Fibroblast of peridontal ligament (primary cell): ENCODE measurements around the gene OAF.
"Not testable (repeated sequence)": the region's sequence is repeated elsewhere in the genome, so short reads cannot be mapped to it uniquely, and the experiment has no call there.

Experiments
- DNase-seq: peaks from one replicate; pipeline ENCODE4 v3.0.0-alpha.2; 2010; ENCODE audit errors: extremely low read depth

Gene OAF

DNA sequence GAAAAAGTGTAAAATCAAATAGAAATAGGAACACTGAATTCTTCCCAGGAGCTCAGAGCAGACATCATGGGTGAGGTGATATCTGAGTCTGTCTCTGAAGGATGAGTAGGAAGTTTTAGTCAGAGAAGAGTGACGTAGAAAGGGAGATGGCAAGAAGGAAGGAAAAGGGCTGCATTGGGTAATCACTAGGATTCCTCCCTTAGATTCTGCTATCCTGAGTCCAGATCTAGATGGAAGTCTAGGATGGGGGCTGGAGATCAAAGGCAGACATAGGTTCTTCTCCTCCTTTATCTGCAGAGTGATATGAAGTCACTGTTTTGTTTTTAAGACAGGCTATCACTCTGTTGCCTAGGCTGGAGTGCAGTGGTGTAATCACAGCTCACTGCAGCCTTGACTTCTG is 59.6 kb downstream of the OAF start:
- DNase-seq, result no peak

DNA sequence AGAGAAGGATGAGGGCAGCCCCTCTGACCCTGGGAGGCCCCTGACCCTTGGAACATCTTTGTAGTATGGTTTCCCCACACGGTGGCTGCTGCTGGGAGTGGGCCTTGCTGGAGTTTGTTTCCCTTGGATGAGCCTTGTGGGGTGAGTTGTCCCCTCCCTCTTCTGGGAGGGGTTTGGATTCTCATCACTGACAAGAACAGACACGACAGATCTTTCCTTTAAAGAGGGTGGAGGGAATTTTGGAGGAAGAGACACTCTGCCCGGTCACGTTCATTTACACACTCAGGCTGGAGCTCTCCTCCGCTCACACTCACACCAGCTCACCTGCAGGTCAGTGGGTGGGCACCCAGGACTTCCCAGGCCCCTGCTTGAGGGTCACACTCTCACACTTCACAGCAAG is 60.8 kb downstream of the OAF start:
- DNase-seq, result no peak

DNA sequence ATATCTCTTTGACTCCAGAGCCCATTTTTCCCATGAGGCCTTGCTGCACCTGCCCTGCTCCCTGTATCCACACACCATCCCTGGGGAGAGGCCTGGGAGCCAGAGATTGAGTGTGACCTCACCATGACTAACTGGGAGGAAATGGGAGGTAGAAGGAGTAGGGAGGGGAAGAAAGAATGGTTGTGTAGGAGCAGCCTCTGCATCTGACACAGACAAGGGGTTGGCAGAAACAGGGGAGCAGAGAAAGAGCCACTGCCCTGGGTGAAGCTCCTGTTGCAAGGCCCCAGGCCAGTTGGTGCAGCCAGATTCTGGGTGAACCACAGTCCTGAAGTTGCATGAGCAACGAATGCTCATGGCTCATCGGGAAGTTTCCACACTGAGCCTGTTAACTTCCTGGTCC is 61.5 kb downstream of the OAF start:
- peak; percentile 44 for DNase-seq

DNA sequence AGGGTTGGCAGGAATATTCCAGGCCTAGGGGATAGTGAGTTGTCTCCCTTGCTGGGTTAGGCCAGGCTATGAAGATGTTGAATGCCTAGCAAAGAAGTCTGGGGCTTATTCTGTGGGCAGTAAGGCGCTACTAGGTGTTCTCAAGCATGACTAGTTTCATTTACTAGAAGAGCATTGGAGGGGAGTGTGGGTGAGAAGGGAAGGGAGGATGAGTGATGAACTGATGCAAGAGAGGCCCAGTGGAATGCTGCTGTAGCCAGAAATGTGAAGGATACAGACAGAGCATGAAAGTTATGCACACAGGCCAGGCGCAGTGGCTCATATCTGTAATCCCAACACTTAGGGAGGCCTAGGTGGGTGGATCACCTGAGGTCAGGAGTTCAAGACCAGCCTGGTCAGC is 62.6 kb downstream of the OAF start:
- DNase-seq, result peak; percentile 15

DNA sequence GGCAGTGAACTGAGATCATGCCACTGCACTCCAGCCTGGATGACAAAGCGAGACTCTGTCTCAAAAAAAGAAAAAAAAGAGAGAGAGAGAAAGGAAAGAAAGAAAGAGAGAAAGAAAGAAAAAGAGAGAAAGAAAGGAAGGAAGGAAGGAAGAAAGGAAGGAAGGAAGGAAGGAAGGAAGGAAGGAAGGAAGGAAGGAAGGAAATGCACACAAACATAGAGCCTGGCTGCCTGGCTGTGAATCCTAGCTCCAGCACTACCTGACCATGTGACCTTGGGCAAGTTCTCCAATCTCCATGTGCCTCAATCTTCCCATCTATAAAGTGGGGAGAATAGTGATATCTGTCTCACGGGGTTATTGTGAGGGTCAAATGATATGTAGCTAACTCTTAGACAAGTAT is 63.1 kb downstream of the OAF start:
- not testable (repeated sequence) for DNase-seq

DNA sequence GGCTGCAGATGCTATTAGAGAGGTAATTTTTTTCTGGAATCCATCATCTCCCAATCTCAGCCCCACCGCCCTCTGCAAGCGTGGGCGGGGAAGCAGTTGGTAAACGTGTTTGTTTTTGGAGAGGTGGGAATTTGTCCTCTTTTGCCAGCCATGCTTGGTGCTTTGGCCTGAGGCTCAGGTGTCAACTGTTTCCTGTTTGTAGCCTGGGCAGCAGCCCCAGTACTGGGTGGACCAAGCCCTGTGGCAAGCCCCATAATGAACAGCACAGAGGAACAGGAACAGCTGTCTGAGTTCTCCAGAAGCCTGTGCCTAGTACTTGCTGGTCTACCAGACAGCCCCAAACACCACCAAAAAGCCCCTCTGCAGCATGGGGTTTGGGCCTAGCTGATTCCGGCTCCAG is 68.7 kb downstream of the OAF start:
- DNase-seq, result no peak
